HEK293T (cell line): ENCODE data around the gene BPIFB3.

Experiments used
- BHLHE40 ChIP-seq: fragments of 450-650 bp; IDR thresholded peaks from 2 replicates; pipeline ENCODE4 v1.6.1; 2016; ENCODE audit warnings: mild to moderate bottlenecking, moderate library complexity, borderline replicate concordance
- TF ChIP-seq, protein P1 (sequence below): fragments of 450-650 bp; IDR thresholded peaks from 2 replicates; pipeline ENCODE4 v1.6.1; 2016

DNA sequence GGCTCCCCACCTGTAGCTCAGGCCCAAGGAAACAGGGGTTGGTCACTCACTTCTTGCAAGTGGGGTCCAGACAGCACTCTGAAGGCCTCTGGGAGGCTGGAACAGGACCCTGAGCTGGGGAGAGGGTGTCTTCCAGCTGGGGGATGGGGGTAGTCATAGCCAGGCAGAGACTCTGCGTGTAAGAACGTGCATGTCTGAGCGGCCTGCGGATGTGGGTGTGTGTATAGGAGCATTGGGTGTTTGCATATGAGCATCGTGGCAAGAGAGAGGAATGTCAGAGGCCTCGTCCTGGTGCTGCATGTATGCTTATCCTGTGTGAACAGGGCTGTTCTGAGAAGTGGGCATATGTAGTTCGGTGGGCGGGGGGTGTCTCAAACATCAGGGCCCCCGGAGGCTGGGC, 12.1 kb downstream of the BPIFB3 start:
- TF ChIP-seq, protein P1, sequence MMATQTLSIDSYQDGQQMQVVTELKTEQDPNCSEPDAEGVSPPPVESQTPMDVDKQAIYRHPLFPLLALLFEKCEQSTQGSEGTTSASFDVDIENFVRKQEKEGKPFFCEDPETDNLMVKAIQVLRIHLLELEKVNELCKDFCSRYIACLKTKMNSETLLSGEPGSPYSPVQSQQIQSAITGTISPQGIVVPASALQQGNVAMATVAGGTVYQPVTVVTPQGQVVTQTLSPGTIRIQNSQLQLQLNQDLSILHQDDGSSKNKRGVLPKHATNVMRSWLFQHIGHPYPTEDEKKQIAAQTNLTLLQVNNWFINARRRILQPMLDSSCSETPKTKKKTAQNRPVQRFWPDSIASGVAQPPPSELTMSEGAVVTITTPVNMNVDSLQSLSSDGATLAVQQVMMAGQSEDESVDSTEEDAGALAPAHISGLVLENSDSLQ, result no peak
- TF ChIP-seq BHLHE40, result no peak
